Panc1 (cell line): ENCODE measurements around the gene TMTC2. TPM values are rescaled to one million over a fixed set of nuclear protein-coding genes. Genes with fewer than 3 reads are reported as not detected.

ENCODE experiments used
- ATAC-seq: fragments of 200-7000 bp; cut with Tn5 transposase; 2 replicates; pipeline ENCODE4 v1.9.1; 2020; ENCODE audit warnings: mild to moderate bottlenecking, moderate library complexity
- BruUV-seq: library from RNA; stranded (reverse); fragments of 400-500 nt; replicated peaks from 2 replicates; lab custom pipeline; 2021; lab: Mats Ljungman, UMichigan
- CTCF ChIA-PET: fragments of 300-600 bp; sonication (Branson Sonifier 250); formaldehyde crosslinking; loops from one replicate; lab custom pipeline; 2022; ENCODE audit warnings: antibody characterized with exemption; lab: Charles Lee
- POLR2A ChIA-PET: fragments of 300-600 bp; sonication (Branson Sonifier 250); formaldehyde crosslinking; loops from one replicate; lab custom pipeline; 2022; ENCODE audit warnings: antibody characterized with exemption; lab: Charles Lee
- DNase-seq: peaks from one replicate; pipeline ENCODE4 v3.0.0-alpha.2; 2010; ENCODE audit warnings: low read depth, low spot score
- H3K27ac ChIP-seq: 2 replicates; pipeline ENCODE4 v1.5.1; 2011; ENCODE audit warnings: mild to moderate bottlenecking, low read length, inconsistent platforms
- H3K27me3 ChIP-seq: fragments of 200-500 bp; sonication (Bioruptor generic); 2 replicates; pipeline ENCODE4 v1.6.0; 2014; ENCODE audit warnings: low read length, inconsistent platforms; ENCODE audit not compliant: control insufficient read depth, insufficient read depth
- H3K36me3 ChIP-seq: fragments of 200-500 bp; sonication (Bioruptor generic); 2 replicates; pipeline ENCODE4 v1.5.1; 2014; ENCODE audit warnings: inconsistent platforms, mild to moderate bottlenecking, low read length, moderate library complexity; ENCODE audit not compliant: control insufficient read depth, insufficient read depth
- H3K4me1 ChIP-seq: 2 replicates; pipeline ENCODE4 v1.5.1; 2011; ENCODE audit warnings: inconsistent platforms, mild to moderate bottlenecking, low read length, moderate library complexity; ENCODE audit not compliant: control insufficient read depth, insufficient read depth
- H3K4me3 ChIP-seq, 2 experiments: 2 replicates each; pipeline ENCODE4 v1.5.1; 2011 to 2012; ENCODE audit warnings: low read depth in 2 of 2, low read length in 2 of 2, mild to moderate bottlenecking in 2 of 2, inconsistent platforms in 1 of 2, moderate library complexity in 1 of 2
- H3K9me3 ChIP-seq: fragments of 200-500 bp; sonication (Bioruptor generic); 2 replicates; pipeline ENCODE4 v1.5.1; 2014; ENCODE audit warnings: low read depth, mild to moderate bottlenecking, inconsistent platforms, low read length, moderate library complexity; ENCODE audit not compliant: control insufficient read depth, insufficient read depth
- POLR2AphosphoS5 ChIP-seq: IDR thresholded peaks from 2 replicates; pipeline ENCODE4 v1.6.1; 2012; ENCODE audit warnings: mild to moderate bottlenecking, low read depth, low read length, moderate library complexity
- SIN3A ChIP-seq: IDR thresholded peaks from 2 replicates; pipeline ENCODE4 v1.6.1; 2012; ENCODE audit warnings: low read depth, mild to moderate bottlenecking, low read length, moderate library complexity, borderline replicate concordance; ENCODE audit not compliant: insufficient read depth
- TCF7L2 ChIP-seq: IDR thresholded peaks from 2 replicates; pipeline ENCODE4 v1.6.1; 2011; ENCODE audit warnings: mild to moderate bottlenecking, low read depth, low read length, inconsistent platforms
- in situ Hi-C: cut with HindIII; loops from 2 replicates; pipeline ENCODE4 v1.10.0; 2016; ENCODE audit warnings: low sequenced_read_pairs, low pct_unique_long_range_greater_than_20kb
- intact Hi-C: fragments of 100-400 bp; cut with micrococcal nuclease; formaldehyde crosslinking; loops from one replicate; pipeline ENCODE4 v1.10.0; 2022; ENCODE audit not compliant: unreplicated experiment
- total RNA-seq: library from RNA; stranded (reverse); gene quantifications from one replicate; pipeline ENCODE4 v1.2.1, GENCODE V29; 2021; ENCODE audit not compliant: unreplicated experiment
- TF ChIP-seq, protein P1 (sequence below): fragments of 450-650 bp; IDR thresholded peaks from 2 replicates; pipeline ENCODE4 v1.5.1; 2017; ENCODE audit warnings: mild to moderate bottlenecking
- TF ChIP-seq, protein P2 (sequence below), 2 experiments: IDR thresholded peaks; 2 replicates each; pipeline ENCODE4 v1.6.1; 2011 to 2012; ENCODE audit warnings: low read depth in 2 of 2, control low read depth in 1 of 2, low read length in 1 of 2, mild to moderate bottlenecking in 1 of 2, moderate library complexity in 1 of 2; ENCODE audit not compliant: insufficient read depth in 1 of 2

TMTC2 gene
- total RNA-seq, 1 experiment from 2014 or later: 5.7 TPM

DNA sequence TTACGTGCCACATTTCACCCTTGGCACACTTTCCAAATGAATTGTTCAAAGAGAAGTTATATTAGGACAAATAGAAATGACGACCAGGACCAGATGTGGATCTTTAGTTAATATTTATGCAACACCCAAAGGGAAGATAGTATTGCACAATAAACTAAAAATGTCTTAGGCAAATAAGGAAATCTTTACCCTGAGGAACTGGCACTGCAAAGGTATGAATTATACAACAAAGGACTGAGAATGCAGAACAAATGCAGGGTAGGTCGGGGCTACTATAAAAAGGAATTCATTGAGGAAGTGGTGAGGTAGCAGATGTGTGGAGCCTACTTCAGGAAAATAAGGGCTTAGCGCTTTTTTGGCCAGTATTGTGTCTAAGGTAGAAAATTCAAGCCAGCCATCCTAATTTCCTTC, 3.9 kb upstream of the TMTC2 start:
- DNase-seq: no peak
- Histone ChIP-seq H3K27me3 (peaks cover 6% of the 10 kb centered on the region), H3K4me1 (no peaks in the 10 kb centered on the region), H3K9me3 (no peaks in the 10 kb centered on the region), H3K36me3 (no peaks in the 10 kb centered on the region; the same call in 1 of the 2 replicates), H3K27ac (no peak overlapping the region), H3K4me3 (no peak overlapping the region)
- TF ChIP-seq TCF7L2 (no peak), POLR2AphosphoS5 (no peak), SIN3A (no peak)
- TF ChIP-seq, protein P1, sequence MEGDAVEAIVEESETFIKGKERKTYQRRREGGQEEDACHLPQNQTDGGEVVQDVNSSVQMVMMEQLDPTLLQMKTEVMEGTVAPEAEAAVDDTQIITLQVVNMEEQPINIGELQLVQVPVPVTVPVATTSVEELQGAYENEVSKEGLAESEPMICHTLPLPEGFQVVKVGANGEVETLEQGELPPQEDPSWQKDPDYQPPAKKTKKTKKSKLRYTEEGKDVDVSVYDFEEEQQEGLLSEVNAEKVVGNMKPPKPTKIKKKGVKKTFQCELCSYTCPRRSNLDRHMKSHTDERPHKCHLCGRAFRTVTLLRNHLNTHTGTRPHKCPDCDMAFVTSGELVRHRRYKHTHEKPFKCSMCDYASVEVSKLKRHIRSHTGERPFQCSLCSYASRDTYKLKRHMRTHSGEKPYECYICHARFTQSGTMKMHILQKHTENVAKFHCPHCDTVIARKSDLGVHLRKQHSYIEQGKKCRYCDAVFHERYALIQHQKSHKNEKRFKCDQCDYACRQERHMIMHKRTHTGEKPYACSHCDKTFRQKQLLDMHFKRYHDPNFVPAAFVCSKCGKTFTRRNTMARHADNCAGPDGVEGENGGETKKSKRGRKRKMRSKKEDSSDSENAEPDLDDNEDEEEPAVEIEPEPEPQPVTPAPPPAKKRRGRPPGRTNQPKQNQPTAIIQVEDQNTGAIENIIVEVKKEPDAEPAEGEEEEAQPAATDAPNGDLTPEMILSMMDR: no peak
- TF ChIP-seq, protein P2, sequence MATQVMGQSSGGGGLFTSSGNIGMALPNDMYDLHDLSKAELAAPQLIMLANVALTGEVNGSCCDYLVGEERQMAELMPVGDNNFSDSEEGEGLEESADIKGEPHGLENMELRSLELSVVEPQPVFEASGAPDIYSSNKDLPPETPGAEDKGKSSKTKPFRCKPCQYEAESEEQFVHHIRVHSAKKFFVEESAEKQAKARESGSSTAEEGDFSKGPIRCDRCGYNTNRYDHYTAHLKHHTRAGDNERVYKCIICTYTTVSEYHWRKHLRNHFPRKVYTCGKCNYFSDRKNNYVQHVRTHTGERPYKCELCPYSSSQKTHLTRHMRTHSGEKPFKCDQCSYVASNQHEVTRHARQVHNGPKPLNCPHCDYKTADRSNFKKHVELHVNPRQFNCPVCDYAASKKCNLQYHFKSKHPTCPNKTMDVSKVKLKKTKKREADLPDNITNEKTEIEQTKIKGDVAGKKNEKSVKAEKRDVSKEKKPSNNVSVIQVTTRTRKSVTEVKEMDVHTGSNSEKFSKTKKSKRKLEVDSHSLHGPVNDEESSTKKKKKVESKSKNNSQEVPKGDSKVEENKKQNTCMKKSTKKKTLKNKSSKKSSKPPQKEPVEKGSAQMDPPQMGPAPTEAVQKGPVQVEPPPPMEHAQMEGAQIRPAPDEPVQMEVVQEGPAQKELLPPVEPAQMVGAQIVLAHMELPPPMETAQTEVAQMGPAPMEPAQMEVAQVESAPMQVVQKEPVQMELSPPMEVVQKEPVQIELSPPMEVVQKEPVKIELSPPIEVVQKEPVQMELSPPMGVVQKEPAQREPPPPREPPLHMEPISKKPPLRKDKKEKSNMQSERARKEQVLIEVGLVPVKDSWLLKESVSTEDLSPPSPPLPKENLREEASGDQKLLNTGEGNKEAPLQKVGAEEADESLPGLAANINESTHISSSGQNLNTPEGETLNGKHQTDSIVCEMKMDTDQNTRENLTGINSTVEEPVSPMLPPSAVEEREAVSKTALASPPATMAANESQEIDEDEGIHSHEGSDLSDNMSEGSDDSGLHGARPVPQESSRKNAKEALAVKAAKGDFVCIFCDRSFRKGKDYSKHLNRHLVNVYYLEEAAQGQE (IDR thresholded peaks at IDR 0.05; ENCODE audit: insufficient read depth in 1 of 2, low read depth in 2 of 2, low read length in 1 of 2): no peak
- ChIA-PET CTCF (no interaction called here), POLR2A (no interaction called here)
- no TSS peak for BruUV-seq
- ATAC-seq: no peak
- intact Hi-C loops: loop anchor here (10.0 kb wide), 1 partner anchor 1822 kb away; no protein-coding TSS in a partner anchor
- in situ Hi-C loops: no loop called here

DNA sequence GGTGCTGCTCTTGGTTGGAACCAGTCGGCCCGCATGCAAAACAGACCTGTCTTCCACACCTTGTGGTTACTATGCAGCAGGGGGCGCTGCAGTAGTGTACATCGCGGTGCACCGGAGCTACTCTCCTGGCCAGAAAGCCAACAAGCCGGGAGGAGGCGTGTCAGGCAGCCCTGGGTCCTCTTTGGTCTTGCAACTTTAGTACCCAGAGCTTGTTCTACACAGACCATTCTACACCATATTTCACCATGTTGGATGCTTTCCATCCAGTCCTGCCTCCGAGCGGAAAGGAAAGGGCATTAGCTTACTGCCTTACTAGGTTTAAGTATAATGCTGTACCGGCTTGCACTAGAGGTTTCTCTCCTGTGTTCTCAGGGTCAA, 927 bp upstream of the TMTC2 start:
- no peaks in the 10 kb centered on the region for H3K4me1 ChIP-seq
- TF ChIP-seq POLR2AphosphoS5 (no peak), TCF7L2 (0 out of 2 replicates have a peak, but pooled peaks have one; percentile 25), SIN3A (no peak)
- TF ChIP-seq, protein P1: peak; percentile 85
- TF ChIP-seq, protein P2 (IDR thresholded peaks at IDR 0.05; ENCODE audit: insufficient read depth in 1 of 2, low read depth in 2 of 2, low read length in 1 of 2): no peak
- no peak overlapping the region; the same call in 1 of the 2 replicates for H3K27ac ChIP-seq
- H3K36me3 ChIP-seq: no peaks in the 10 kb centered on the region; the same call in 1 of the 2 replicates
- no peaks in the 10 kb centered on the region for H3K9me3 ChIP-seq
- intact Hi-C loops: loop anchor here (5.0 to 10.0 kb wide), 3 partner anchors 303 to 1819 kb away; no protein-coding TSS in a partner anchor
- ChIA-PET CTCF (interaction anchor here (0.7 to 1.0 kb wide), 2 partner anchors 70 to 947 kb away, joined by 3 read pairs; no protein-coding TSS in a partner anchor), POLR2A (no interaction called here)
- in situ Hi-C loops: no loop called here
- peak overlapping the region; percentile 73 to 86 for H3K4me3 ChIP-seq
- peak; percentile 89 for ATAC-seq
- H3K27me3 ChIP-seq: peaks cover 6% of the 10 kb centered on the region
- peak; percentile 59 for DNase-seq
- BruUV-seq: no TSS peak
